NCI-H510A (cell line): ENCODE data around the gene BHLHA15.

Experiments
- DNase-seq: peaks from one replicate; lab custom pipeline; 2025; lab: John Stamatoyannopoulos, UW

The BHLHA15 gene

GRCh38 chr7:98244871-98245270 lies 33.6 kb downstream of the BHLHA15 start:
- DNase-seq: no peak

GRCh38 chr7:98248156-98248555 lies 36.9 kb downstream of the BHLHA15 start:
- no peak for DNase-seq

- no peak for DNase-seq
Measured at GRCh38 chr7:98249106-98249505, 37.9 kb downstream of the BHLHA15 start.

- DNase-seq: peak; percentile 3
Measured at GRCh38 chr7:98250789-98251188, 39.5 kb downstream of the BHLHA15 start.

- DNase-seq: no peak
Measured at GRCh38 chr7:98251231-98251600, 40.0 kb downstream of the BHLHA15 start.

GRCh38 chr7:98251601-98252424 lies 40.6 kb downstream of the BHLHA15 start, which contains the start of gene TECPR1:
TSS of gene TECPR1 (minus strand) at chr7:98252232. CDS start at chr7:98246146, 6,086 bp downstream.
- DNase-seq: peak; percentile 68

GRCh38 chr7:98252425-98253054 lies 41.3 kb downstream of the BHLHA15 start:
- no peak for DNase-seq

GRCh38 chr7:98254516-98254915 lies 43.3 kb downstream of the BHLHA15 start:
- no peak for DNase-seq

GRCh38 chr7:98254951-98255610 lies 43.8 kb downstream of the BHLHA15 start:
- no peak for DNase-seq

GRCh38 chr7:98256431-98256830 lies 45.2 kb downstream of the BHLHA15 start:
- no peak for DNase-seq

- DNase-seq: no peak
Measured at GRCh38 chr7:98257701-98258100, 46.5 kb downstream of the BHLHA15 start.
